Stimulated activated CD4-positive, alpha-beta T cell treated with anti-CD3 and anti-CD28 coated beads, Interleukin-12 subunit alpha, Interleukin-12 subunit beta, amount 100 ng/mL, for 24 hours (primary cell): Measurements from ENCODE around the gene LSAMP.

Source experiments
- DNase-seq, 2 experiments: peaks; one replicate each; pipeline ENCODE4 v3.0.0-alpha.2; 2020; ENCODE audit warnings: low read depth in 2 of 2

The LSAMP gene

DNA sequence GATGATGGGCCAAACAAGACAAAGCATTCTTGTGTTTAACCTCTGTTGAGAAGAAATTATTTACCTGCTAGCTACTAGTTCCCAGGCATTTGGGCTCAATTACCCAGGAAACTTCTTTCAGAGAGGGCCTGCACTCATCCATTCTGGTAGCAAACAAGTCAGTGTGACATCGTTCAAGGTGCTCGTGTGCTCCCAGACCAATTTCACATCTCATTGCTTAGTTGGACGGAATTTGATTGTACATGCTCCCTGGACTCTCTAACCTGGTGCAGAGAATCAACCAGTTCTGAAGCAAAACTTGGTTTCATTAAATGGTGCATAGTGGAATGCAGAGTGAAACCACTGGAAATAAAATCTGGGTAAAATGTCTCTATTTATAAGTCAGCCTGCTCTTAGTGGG lies 392.7 kb downstream of the LSAMP start:
- no peak for DNase-seq

DNA sequence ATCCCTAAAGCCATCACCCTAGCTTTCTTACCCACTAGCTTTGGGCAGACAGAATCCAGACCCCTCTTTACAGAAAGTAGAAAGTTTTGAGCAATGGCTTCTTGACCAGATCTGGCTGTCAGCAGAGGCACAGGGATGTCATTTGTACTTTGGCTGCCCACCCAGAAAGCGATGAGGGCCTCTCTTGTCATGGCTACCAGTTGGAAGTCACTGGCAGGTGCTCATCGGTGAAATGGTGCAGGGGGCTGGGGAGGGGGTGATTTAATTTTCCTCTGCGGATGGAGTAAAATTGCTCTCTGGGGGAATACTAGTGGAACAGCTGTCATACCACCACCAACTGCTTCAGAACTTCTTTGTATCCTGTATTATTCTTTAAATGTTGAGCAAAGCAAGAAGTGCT lies 393.7 kb downstream of the LSAMP start:
- DNase-seq = no peak

DNA sequence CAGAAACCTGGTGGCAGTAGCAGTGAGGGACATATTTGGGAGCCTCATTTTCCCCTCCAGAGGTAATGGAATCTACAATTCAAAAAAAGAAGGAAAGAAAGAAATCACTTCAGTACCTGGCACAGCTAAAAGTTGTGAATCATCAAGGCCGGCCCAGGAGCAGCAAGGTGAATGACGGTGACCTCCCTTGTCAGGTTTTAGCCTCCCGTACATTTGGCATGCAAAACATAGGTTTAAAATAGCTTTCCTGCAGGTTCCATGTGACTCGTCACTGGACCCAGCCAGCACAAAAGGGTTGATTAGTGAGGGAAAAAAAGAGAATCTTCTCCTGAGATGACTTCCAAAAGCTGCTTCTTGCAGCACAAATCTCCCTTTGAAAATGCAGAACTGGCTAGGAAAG lies 394.2 kb downstream of the LSAMP start:
- DNase-seq = no peak

DNA sequence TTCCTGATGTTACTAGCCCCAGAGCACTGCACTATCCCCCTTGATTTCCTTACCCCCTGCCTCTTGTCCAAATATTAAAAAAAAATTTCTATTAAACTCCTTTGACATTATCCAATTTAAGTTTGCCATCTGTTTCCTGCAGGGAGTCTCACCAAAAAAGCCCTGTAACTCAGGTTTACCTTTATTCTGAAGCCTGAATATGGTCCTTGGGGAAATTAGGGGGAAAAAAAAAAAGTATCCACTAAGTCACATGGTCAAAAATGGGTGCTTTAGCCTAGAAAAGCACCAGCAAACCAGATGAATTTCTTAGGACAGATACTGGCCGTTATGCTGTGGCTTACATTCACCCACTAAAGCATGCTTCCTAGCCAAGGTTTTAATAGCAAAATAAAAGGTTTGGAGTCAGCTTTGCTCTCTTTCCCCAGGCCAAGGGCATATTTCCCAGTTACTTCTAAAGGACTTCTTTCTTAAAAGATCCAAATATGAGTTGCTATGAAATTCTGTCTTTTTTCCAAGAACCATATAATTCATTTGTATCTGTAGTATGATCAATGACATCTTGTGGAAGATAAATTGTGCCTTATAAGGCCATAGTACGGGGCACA lies 394.9 kb downstream of the LSAMP start:
- DNase-seq = no peak

DNA sequence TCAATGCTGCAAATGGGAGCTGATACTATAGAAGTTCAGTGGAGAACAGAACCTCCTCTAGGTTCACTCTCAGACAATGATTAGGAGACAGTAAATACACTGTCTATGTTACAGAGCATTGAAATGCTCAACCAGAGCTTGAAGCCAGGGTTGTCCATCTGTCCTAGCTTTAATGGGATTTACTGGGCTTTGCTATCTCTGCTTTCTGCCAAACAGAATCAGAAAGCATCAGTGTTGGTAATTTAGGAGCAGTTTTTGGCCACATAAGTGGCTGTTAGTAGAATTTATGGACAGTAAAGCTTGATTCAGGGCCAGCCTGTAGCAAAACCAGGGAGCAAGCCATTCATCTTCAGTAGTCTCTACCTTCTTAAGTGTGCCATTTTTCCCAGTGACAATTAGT lies 396.3 kb downstream of the LSAMP start:
- no peak for DNase-seq

DNA sequence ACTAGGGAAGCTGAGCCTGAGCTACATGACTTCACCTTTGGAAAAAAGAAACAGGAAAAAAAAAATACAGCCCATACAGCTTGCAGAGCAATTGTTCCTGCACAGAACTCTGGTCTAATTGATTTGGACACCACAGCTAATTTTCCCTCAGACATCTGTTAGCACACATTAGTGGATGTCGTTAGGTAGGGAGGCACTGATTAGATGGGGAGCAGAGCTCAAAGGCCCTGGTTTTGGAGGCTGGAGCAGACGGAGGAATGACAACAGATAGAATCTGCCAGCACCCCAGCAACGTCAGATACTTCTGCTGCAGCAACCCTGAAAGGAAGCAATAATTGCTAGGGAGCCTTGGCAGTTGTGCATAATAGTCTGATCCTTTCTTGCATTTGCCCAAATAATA lies 398.9 kb downstream of the LSAMP start:
- no peak for DNase-seq

DNA sequence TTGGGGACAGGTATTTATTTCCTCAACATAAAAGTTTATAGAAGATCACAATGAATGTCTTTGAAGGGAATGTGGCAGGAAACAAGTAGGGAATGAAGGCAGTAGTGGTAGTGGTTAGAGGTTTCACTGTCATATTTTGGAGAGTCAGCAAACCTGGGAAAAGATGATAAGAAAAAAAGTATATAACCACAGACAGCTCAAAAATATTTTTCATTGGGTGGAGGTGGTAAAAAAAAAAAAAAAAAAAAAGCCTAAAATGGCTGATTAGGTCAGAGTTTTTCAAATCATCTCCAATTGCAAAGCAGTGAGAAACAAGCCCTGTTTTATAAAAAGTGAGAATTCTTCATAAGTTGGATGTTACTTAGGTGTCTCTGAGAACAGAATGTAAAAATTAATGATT lies 400.0 kb downstream of the LSAMP start:
- no peak for DNase-seq

DNA sequence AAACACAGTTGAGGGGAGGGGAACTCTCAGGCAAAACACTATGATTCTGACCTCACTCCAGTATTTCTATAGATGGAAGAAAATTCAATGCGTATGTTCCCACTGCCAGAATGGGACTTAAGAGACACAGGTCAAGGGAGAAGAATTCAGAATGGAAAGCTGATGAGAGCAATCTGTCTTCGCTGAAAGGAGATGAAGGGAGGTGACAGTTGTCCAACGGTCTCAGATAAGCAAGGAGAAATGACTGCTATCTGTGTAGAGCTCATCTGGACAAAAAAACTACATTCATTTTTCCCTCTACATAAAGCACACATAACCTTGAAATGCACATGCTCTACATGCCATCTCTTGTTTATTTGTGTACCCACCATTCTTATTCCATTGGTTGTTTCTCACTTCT lies 405.1 kb downstream of the LSAMP start:
- DNase-seq = no peak

DNA sequence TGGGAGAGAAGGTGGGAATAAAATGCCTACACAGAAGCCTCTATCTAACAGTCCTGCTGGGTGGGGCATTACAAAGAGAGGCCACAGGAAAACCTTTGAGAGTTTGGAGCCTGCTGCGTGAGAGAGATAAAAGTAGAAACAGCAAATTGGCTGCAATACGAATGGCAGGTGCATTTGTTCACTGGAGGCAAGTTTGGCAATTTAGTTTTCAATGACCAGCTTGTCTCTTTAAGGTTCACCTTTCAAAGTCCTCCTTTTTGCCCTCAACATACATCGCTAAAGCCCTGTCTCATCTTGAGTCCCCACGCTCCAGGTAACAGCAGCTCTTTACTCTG lies 405.7 kb downstream of the LSAMP start:
- no peak for DNase-seq

DNA sequence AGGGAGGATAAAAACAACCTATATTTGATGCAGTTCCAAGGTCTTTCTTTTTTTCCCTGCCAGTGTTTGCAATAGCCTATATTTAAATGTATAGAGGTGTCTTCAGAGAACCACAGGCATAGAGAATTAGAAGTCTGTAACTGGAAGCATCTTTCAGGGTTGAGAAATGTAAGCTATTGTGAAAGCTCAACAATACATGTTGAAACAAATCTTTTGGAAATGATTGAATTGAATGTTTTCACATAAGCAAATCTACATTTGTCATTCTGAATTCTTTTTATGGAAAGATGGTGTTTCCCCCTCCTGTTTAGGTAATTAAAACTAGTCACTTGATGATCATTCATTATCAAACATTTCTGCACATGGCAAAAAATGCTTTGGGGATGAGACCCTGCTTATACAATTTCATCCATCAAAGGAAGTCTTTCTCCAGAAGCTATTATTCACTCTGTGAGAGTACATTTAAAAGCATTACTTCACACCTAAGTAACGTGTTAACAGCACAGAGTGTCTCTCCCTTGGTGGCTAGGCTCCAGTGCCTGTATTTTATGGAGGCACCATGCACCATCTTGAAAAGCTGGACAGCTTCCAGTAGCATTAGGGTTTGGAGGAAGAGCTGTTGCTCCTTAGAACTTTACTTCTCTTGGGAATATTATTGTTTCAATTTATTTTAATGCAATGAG lies 406.2 kb downstream of the LSAMP start:
- no peak for DNase-seq

DNA sequence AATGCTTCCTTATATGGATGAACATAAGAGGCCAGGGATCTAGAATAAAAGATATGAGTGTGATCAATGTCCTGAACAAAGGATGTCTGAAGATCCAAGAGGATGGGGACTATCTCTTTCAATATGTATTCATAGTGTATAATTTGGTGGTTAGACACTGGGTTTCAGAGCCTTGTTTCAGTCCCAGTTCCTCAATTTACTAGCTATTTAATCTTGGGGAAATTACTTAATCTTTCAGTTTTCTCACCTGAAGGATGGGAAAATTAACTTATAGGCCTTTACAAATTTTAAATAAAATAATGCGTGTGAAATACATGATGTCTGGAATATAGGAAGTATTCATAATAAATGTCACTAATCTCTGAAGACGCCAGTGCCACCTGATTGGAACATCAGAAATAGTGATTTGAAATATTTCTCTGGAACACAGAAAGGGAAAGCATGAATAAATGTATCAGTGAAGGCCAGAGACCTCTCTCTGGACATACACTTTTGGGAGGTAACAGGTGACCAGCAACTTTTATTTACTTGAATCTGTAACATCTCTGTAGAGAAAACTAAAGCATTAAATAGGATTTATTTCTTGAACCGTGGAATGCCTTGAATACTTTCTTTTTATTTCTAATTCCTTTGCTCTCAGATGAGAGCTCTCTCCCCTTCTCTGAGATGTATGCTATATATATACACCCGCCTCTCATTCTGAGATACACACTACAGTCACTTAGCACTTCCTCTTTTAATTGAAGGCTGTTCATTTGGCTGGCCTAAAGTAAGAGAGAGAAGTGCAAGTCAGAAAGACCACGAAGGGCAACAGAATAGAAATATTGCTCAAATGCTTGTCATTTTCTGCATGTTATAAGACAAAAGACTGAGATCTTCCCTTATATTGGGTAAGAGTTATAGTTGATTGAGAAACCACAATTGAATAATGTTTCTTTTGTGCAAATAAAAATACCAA lies 407.1 kb downstream of the LSAMP start:
- no peak for DNase-seq

DNA sequence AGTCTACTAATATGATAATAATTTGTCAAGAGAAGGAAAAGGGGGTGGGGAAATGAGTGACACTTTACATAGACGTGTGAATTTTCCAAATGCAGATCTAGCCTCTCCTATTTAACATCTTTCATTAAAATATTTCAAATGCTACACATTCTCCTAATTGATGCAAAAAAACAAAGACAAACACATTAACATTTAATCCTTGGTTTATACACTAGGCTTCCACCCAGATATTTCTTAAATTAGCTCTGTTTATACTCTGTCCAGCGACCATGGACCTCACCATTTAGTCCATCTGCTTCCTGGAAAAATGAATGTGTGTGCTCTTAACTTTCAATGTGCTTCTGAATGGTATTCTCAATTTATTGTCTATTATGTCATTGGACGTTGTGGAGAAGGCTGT lies 409.9 kb downstream of the LSAMP start:
- DNase-seq = no peak

DNA sequence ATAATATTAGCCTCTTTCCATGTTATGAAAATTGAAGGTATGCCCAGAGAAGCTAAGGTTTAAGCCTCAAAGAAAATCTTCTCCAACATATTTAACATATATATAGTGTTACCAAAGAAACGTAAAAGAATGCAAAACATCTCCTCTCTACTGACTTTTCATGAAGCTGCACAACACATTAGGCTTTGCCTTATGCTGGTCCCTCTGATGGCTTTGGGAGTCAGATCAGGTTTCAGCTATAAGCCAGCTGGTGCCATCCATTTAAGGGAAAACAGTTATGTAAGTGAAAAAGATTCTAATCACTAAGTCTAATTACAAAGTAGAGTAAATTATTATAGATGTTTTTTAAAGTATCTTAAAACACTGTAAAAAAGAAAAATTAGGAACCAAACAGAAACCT lies 410.5 kb downstream of the LSAMP start:
- no peak for DNase-seq

DNA sequence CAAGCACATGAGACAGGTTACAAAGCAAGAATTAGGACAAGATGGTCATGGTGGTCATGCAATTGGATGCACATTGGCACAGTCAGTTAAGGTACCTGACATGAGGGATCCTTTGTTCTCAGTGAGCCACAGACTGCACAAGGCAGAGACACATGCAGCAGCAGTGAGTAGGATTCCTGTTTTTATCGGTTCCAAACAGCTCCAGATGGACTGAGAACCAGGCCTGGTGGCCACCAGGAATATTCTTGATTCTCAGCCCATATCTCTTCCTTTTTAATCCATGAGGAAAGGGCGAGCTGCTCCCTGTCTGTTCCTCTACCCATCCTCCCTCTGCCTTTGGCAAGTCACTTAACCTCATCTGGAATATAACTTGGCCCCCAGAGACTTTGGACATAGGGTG lies 411.2 kb downstream of the LSAMP start:
- no peak for DNase-seq

DNA sequence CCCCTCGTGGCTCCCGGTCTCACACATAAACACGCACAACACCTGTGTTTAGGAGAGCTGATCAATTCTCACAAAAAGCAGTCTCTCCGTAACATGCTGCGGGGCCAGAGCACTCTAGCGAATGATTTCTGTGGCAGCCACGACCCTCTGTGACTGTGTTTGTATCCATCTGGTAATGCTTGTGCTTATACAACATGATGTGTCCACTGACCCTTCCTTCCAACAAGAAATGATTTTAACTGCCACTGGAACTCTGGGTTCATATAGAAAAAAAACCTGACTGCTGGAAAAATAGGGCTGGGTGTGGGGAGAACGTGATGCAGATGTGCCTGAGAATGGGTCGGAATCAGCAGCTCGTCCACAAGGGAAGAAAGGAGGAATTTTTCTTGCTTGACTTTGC lies 411.8 kb downstream of the LSAMP start:
- DNase-seq = no peak

DNA sequence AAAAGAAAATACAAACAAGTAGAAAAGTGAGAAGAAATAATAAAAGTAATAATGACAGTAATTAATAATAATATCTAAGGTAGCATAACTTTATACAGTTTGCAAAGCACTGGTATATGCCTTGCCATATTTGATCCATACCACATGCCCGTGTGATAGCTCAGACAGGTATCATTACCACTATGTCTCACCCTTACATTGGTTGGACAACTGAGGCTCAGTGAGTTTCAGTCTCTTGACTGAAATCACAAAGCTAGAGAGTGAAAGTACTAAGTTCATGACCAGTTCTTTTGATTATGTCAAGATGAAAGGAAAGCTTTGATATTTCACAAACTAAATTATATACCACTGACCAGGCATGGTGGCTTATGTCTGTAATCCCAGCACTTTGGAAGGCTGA lies 413.1 kb downstream of the LSAMP start:
- no peak for DNase-seq

DNA sequence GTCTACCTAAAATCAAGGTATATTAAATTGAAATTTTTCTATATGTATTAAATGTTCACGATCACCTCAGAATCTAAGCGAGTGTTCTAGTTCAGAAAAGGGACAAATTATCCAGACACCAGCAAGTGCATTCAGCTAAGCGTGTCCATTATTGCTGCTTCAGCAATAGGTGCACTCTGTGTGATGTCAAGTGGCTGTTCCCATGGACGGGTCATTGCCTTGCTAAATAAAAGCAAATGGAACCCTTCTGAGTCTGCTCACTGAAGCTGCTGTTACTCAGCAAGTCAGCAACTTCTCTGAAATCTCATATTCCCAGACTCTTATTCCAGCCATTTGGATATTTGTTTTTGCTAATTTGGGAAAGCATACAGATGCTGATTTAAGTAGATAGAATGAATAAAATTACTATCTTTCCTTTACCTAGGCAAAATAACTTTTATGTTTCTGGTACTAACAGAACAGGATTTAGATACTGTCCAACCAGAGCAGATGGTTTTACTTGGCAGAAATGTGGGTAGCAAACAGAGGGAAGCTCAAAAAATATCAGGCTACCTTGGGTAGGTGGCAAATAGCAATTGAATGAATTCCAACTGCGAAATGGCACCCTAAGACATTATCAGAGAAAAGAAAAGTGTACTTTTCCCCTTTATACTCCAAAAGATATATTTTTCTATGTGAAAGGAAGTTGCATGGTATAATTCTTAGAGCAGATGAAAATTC lies 415.0 kb downstream of the LSAMP start:
- DNase-seq = no peak

DNA sequence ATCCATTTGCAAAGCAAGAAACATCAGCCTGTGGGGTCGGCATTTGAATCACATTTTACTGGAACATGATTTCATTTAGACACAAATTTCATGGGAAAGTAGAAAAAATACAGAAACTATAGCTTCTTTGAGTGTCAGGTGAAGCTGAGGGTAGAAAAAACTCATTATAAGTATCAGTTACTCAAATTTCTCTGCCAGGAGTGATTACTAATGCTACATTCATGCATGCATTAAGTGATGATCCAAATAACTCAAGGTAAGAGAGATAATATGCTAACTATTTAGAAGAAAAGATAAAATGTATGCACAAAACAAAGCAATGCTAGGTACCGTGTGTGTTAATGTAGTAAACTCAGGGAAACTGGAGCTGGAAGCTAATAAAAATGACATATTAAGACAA lies 416.0 kb downstream of the LSAMP start:
- no peak for DNase-seq

DNA sequence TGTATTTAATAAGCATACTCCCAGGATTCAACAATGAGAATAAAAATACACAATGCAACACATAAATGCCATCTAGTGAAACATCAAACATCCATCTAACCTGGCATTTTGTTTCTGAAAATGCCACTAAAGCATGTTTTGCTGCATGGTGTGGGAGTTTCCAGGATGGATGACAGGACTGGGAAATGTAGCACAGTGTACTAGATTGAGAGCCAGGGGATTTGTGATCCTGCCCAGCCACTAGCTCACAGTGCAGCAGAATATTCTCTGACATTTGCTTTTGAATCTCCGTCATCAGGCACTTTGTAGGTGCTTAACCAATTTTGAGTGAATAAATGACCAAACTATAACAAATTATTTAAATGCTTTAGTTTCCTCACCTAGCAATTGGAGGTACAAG lies 417.1 kb downstream of the LSAMP start:
- no peak for DNase-seq

DNA sequence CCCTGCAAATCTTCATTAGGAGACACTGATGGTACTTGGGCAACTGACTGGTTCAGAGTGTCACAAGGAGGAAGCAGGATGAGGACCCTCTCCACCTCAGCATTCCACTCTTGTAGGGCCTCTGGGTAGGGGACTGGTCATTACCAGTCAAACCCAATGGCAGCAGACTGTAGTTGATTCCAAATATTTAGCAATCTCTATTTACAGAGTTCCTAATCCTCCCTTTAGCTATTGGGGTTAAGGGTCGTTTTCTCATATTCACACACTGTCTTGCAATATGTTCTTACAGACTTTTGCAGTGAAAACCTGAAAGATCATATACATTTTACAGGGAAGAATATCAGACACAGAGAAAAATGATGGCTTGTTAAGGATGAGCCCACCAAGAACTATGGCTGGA lies 424.3 kb downstream of the LSAMP start:
- DNase-seq = no peak

DNA sequence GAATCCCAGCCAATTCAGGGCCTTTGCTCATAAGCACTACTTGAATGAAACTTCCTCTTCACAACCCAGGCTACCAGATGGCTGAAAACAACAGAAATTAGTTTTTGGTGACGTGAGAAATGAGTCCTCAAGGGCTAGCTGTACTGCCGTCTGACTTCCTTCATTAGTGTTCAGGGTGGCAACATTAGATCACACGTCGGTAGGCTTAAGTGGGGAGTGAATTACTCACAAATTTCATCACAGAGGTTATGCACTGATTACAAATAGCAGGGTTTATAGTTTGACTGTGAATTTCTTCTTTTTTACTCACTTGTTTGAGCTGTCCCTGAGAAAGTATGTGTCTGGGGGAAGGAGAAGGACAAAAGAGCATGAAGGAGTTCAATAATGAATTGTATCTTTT lies 424.8 kb downstream of the LSAMP start:
- no peak for DNase-seq

DNA sequence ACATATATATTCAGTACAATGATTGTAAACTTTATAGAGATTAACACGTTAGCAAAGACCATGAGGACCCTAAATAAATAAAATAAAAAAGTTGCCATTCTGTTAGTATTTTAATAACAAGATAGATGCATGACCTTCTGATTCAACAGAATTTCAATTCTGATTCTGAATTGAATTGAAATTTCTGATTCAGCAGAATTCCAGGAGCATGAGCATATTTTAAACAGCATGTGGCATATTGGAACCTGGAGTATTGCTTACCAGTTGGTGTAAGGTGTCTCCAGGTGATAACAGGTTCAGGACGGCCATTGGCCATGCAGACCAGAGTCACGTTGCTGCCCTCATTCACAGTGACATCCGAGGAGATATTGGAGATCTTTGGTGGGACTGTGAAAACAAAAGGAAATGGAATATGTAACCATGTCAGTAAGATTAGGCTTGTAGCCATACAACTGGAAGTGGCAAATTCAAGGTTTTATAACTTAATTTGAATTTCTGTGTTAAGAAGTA lies 426.0 kb downstream of the LSAMP start:
- DNase-seq = no peak
